Measurements from ENCODE around the gene LIN52.

LIN52 gene

GRCh38 chr14:74084277-74085046, at the start of gene LIN52, which contains the start of gene ALDH6A1:
LIN52 (plus strand) TSS chr14:74084956; CDS start chr14:74084975, 19 bp downstream.
ALDH6A1 (minus strand) TSS chr14:74084453; CDS start chr14:74084394, 59 bp downstream.
- in situ Hi-C loops (cut with HindIII; ENCODE audit: low sequenced_read_pairs) = no loop called here

- in situ Hi-C loops (cut with HindIII; ENCODE audit: low sequenced_read_pairs) = no loop called here
These were observed 49.2 kb upstream of the LIN52 start for GRCh38 chr14:74035556-74035955.

- in situ Hi-C loops (cut with HindIII; ENCODE audit: low sequenced_read_pairs) = no loop called here
These were observed 46.5 kb upstream of the LIN52 start for GRCh38 chr14:74038020-74038859.

GRCh38 chr14:74042296-74042695, 42.5 kb upstream of the LIN52 start:
- in situ Hi-C loops (cut with HindIII; ENCODE audit: low sequenced_read_pairs) = no loop called here

- in situ Hi-C loops (cut with HindIII; ENCODE audit: low sequenced_read_pairs) = no loop called here
These were observed 39.2 kb upstream of the LIN52 start for GRCh38 chr14:74045522-74045921.

GRCh38 chr14:74048281-74048680, 36.5 kb upstream of the LIN52 start:
- in situ Hi-C loops (cut with HindIII; ENCODE audit: low sequenced_read_pairs) = no loop called here

- in situ Hi-C loops (cut with HindIII; ENCODE audit: low sequenced_read_pairs) = no loop called here
These were observed 34.8 kb upstream of the LIN52 start for GRCh38 chr14:74049876-74050495.

- in situ Hi-C loops (cut with HindIII; ENCODE audit: low sequenced_read_pairs) = no loop called here
These were observed 22.0 kb upstream of the LIN52 start for GRCh38 chr14:74062809-74063150.

- in situ Hi-C loops (cut with HindIII; ENCODE audit: low sequenced_read_pairs) = no loop called here
These were observed 20.3 kb upstream of the LIN52 start for GRCh38 chr14:74064426-74064825.

GRCh38 chr14:74064883-74065282, 19.9 kb upstream of the LIN52 start:
- in situ Hi-C loops (cut with HindIII; ENCODE audit: low sequenced_read_pairs) = no loop called here

GRCh38 chr14:74065746-74066575, 18.8 kb upstream of the LIN52 start:
- in situ Hi-C loops (cut with HindIII; ENCODE audit: low sequenced_read_pairs) = no loop called here

- in situ Hi-C loops (cut with HindIII; ENCODE audit: low sequenced_read_pairs) = no loop called here
These were observed 7.4 kb upstream of the LIN52 start for GRCh38 chr14:74077401-74077800.

- in situ Hi-C loops (cut with HindIII; ENCODE audit: low sequenced_read_pairs) = no loop called here
These were observed 3.8 kb upstream of the LIN52 start for GRCh38 chr14:74080820-74081460.

GRCh38 chr14:74081491-74081890, 3.3 kb upstream of the LIN52 start:
- in situ Hi-C loops (cut with HindIII; ENCODE audit: low sequenced_read_pairs) = no loop called here

- in situ Hi-C loops (cut with HindIII; ENCODE audit: low sequenced_read_pairs) = no loop called here
These were observed 1.6 kb upstream of the LIN52 start for GRCh38 chr14:74083161-74083560.

GRCh38 chr14:74083784-74084276, 926 bp upstream of the LIN52 start:
- in situ Hi-C loops (cut with HindIII; ENCODE audit: low sequenced_read_pairs) = no loop called here

GRCh38 chr14:74085047-74085637, 386 bp downstream of the LIN52 start:
- in situ Hi-C loops (cut with HindIII; ENCODE audit: low sequenced_read_pairs) = no loop called here

GRCh38 chr14:74085828-74086227, 1.1 kb downstream of the LIN52 start:
- in situ Hi-C loops (cut with HindIII; ENCODE audit: low sequenced_read_pairs) = no loop called here

GRCh38 chr14:74089251-74090020, 4.7 kb downstream of the LIN52 start:
- in situ Hi-C loops (cut with HindIII; ENCODE audit: low sequenced_read_pairs) = no loop called here
